ENCODE results near the gene DDX3X. TPM values are rescaled to one million over a fixed set of nuclear protein-coding genes. Genes with fewer than 3 reads are reported as not detected.

The DDX3X gene
- total RNA-seq, 4 donors from 2014 or later = 161 to 383 (median 228) TPM

GRCh38 chrX:41382714-41383645, 49.0 kb downstream of the DDX3X start:
- 66% methylated on average over 10 of the region's 10 CpGs for WGBS
- Histone ChIP-seq H3K4me1 (peaks cover 5% of the 10 kb centered on the region), H3K36me3 (no peaks in the 10 kb centered on the region), H3K27me3 (no peaks in the 10 kb centered on the region), H3K4me3 (no peak overlapping the region), H3K9me3 (no peaks in the 10 kb centered on the region), H3K27ac (peak overlapping the region; percentile 24)
- no peak for TF ChIP-seq EP300 (IDR thresholded peaks at IDR 0.05)
- no peak for TF ChIP-seq POLR2AphosphoS5 (IDR thresholded peaks at IDR 0.05)
- TF ChIP-seq POLR2A (IDR thresholded peaks at IDR 0.05) = no peak
- no peak for TF ChIP-seq CTCF (IDR thresholded peaks at IDR 0.05)
- DNase-seq (ENCODE audit: low spot score in 2 of 2) = no peak

GRCh38 chrX:41384051-41384705, 50.2 kb downstream of the DDX3X start:
- TF ChIP-seq CTCF (IDR thresholded peaks at IDR 0.05) = no peak
- no peak for TF ChIP-seq POLR2AphosphoS5 (IDR thresholded peaks at IDR 0.05)
- no peak for TF ChIP-seq POLR2A (IDR thresholded peaks at IDR 0.05)
- TF ChIP-seq EP300 (IDR thresholded peaks at IDR 0.05) = no peak

GRCh38 chrX:41386222-41386990, 52.4 kb downstream of the DDX3X start:
- TF ChIP-seq EP300 (IDR thresholded peaks at IDR 0.05) (no peak), POLR2A (IDR thresholded peaks at IDR 0.05) (no peak), POLR2AphosphoS5 (IDR thresholded peaks at IDR 0.05) (no peak), CTCF (IDR thresholded peaks at IDR 0.05) (no peak)
- no peak overlapping the region for H3K27ac ChIP-seq
- H3K36me3 ChIP-seq = no peaks in the 10 kb centered on the region

More at GRCh38 chrX:41384051-41384705, 50.2 kb downstream of the DDX3X start:
- H3K9me3 ChIP-seq = no peaks in the 10 kb centered on the region
- H3K27ac ChIP-seq = no peak overlapping the region
- peaks cover 5% of the 10 kb centered on the region for H3K4me1 ChIP-seq
- H3K36me3 ChIP-seq = no peaks in the 10 kb centered on the region
- no peak overlapping the region for H3K4me3 ChIP-seq
- no peaks in the 10 kb centered on the region for H3K27me3 ChIP-seq
- peak; percentile 71 to 76 for DNase-seq (ENCODE audit: low spot score in 2 of 2)
- 51% methylated on average over 10 of the region's 10 CpGs for WGBS

GRCh38 chrX:41388543-41388942, 54.6 kb downstream of the DDX3X start:
- Histone ChIP-seq H3K9me3 (no peaks in the 10 kb centered on the region), H3K27ac (no peak overlapping the region), H3K36me3 (no peaks in the 10 kb centered on the region), H3K27me3 (no peaks in the 10 kb centered on the region), H3K4me3 (no peak overlapping the region), H3K4me1 (peaks cover 2% of the 10 kb centered on the region)
- TF ChIP-seq POLR2A (IDR thresholded peaks at IDR 0.05) = no peak
- no peak for TF ChIP-seq POLR2AphosphoS5 (IDR thresholded peaks at IDR 0.05)
- TF ChIP-seq EP300 (IDR thresholded peaks at IDR 0.05) = no peak
- no peak for TF ChIP-seq CTCF (IDR thresholded peaks at IDR 0.05)
- 86% methylated on average over 8 of the region's 8 CpGs for WGBS
- DNase-seq (ENCODE audit: low spot score in 2 of 2) = no peak

More at GRCh38 chrX:41386222-41386990, 52.4 kb downstream of the DDX3X start:
- Histone ChIP-seq H3K27me3 (no peaks in the 10 kb centered on the region), H3K4me3 (no peak overlapping the region), H3K4me1 (peaks cover 5% of the 10 kb centered on the region), H3K9me3 (no peaks in the 10 kb centered on the region)
- WGBS = 76% methylated on average over 8 of the region's 8 CpGs
- no peak for DNase-seq (ENCODE audit: low spot score in 2 of 2)

Measured in suprapubic skin (tissue), 4 donors.